ENCODE measurements around the gene DCAF5. TPM values are rescaled to one million over a fixed set of nuclear protein-coding genes. Genes with fewer than 3 reads are reported as not detected.
"Not testable (repeated sequence)": the region's sequence is repeated elsewhere in the genome, so short reads cannot be mapped to it uniquely, and the experiment has no call there.

DCAF5 gene
- total RNA-seq, 1 donor, result 38.7 TPM

DNA sequence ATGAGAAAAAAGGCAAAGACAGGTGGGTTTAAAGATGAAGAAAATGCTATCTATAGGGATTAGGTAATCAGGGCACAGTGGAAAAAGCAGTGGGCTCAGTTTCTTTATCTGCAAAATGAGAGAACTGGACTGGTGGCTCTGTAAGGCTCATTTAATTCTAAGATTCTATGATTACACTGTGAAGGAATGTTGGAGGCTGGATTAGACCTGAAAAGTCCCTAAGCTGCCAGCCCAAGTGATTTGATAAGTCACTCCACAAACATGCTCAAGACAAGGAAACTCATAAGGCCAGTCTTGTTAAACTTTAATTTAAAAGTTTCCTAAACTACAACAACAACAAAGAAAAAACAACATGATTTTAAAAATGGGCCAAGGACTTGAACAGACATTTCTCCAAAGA is 75.1 kb downstream of the DCAF5 start:
- Histone ChIP-seq H3K4me1 (ENCODE audit: insufficient read depth, low read length) (peaks cover 31% of the 10 kb centered on the region), H3K4me2 (ENCODE audit: insufficient read depth, low read length) (peak overlapping the region; percentile 0), H3K27me3 (ENCODE audit: insufficient read depth, low read length) (no peaks in the 10 kb centered on the region), H3K36me3 (ENCODE audit: insufficient read depth, low read length) (peaks cover 16% of the 10 kb centered on the region), H3K79me2 (ENCODE audit: insufficient read depth, low read length) (peaks cover 11% of the 10 kb centered on the region), H3K27ac (ENCODE audit: low read depth, low read length) (peak overlapping the region; percentile 92), H2AFZ (ENCODE audit: low read length) (no peak overlapping the region), H3K4me3 (ENCODE audit: insufficient read depth, low read length) (no peak overlapping the region), H4K20me1 (ENCODE audit: insufficient read depth, low read length) (no peaks in the 10 kb centered on the region), H3K9me3 (ENCODE audit: low read depth, low read length) (no peaks in the 10 kb centered on the region)
- TF ChIP-seq, protein P1, sequence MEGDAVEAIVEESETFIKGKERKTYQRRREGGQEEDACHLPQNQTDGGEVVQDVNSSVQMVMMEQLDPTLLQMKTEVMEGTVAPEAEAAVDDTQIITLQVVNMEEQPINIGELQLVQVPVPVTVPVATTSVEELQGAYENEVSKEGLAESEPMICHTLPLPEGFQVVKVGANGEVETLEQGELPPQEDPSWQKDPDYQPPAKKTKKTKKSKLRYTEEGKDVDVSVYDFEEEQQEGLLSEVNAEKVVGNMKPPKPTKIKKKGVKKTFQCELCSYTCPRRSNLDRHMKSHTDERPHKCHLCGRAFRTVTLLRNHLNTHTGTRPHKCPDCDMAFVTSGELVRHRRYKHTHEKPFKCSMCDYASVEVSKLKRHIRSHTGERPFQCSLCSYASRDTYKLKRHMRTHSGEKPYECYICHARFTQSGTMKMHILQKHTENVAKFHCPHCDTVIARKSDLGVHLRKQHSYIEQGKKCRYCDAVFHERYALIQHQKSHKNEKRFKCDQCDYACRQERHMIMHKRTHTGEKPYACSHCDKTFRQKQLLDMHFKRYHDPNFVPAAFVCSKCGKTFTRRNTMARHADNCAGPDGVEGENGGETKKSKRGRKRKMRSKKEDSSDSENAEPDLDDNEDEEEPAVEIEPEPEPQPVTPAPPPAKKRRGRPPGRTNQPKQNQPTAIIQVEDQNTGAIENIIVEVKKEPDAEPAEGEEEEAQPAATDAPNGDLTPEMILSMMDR (IDR thresholded peaks at IDR 0.05; ENCODE audit: extremely low read depth, low read depth, low read length), result no peak
- no peak for DNase-seq (ENCODE audit: insufficient read length, low spot score, missing footprints)

DNA sequence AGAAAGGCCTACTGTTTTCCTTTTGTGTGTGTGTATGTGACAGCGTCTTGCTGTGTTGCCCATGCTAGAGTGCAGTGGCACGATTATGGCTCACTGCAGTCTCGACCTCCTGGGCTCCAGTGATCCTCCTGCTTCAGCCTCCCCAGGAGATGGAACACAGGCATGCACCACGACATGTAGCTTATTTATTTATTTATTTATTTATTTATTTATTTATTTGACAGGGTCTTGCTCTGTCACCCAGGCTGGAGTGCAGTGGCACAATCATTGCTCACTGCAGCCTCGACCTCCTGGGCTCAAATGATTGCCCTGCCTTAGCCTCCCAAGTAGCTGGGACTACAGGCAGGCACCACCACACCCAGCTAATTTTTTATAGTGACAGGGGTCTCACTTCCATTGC is 75.7 kb downstream of the DCAF5 start:
- peaks cover 31% of the 10 kb centered on the region for H3K4me1 ChIP-seq (ENCODE audit: insufficient read depth, low read length)
- not testable (repeated sequence) for H4K20me1 ChIP-seq (ENCODE audit: insufficient read depth, low read length); H3K9me3 ChIP-seq (ENCODE audit: low read depth, low read length); DNase-seq (ENCODE audit: insufficient read length, low spot score, missing footprints); H3K4me2 ChIP-seq (ENCODE audit: insufficient read depth, low read length); H3K4me3 ChIP-seq (ENCODE audit: insufficient read depth, low read length); H3K27me3 ChIP-seq (ENCODE audit: insufficient read depth, low read length); H2AFZ ChIP-seq (ENCODE audit: low read length)
- H3K79me2 ChIP-seq (ENCODE audit: insufficient read depth, low read length), result peaks cover 11% of the 10 kb centered on the region
- H3K27ac ChIP-seq (ENCODE audit: low read depth, low read length), result peak overlapping the region; percentile 92
- H3K36me3 ChIP-seq (ENCODE audit: insufficient read depth, low read length), result peaks cover 21% of the 10 kb centered on the region

DNA sequence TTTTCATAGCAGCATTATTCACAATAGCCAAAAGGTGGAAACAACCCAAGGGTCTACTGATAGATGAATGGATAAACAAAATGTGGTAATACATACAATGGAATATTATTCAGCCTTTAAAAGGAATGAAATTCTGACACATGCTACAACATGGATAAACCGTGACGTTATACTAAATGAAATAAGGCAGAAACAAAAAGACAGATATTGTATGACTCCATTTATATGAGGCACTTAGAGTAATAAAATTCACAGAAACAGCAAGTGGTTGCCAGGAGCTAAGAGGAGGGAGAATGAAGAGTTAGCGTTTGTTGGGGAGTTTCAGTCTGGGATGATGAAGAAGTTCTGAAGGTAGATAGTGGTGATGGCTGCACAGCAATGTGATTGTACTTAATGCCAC is 76.6 kb downstream of the DCAF5 start:
- Histone ChIP-seq H3K4me1 (ENCODE audit: insufficient read depth, low read length) (peaks cover 31% of the 10 kb centered on the region), H4K20me1 (ENCODE audit: insufficient read depth, low read length) (no peaks in the 10 kb centered on the region), H2AFZ (ENCODE audit: low read length) (no peak overlapping the region), H3K4me2 (ENCODE audit: insufficient read depth, low read length) (no peak overlapping the region), H3K4me3 (ENCODE audit: insufficient read depth, low read length) (no peak overlapping the region), H3K79me2 (ENCODE audit: insufficient read depth, low read length) (peaks cover 6% of the 10 kb centered on the region), H3K36me3 (ENCODE audit: insufficient read depth, low read length) (peaks cover 25% of the 10 kb centered on the region), H3K9me3 (ENCODE audit: low read depth, low read length) (no peaks in the 10 kb centered on the region), H3K27ac (ENCODE audit: low read depth, low read length) (no peak overlapping the region), H3K27me3 (ENCODE audit: insufficient read depth, low read length) (no peaks in the 10 kb centered on the region)
- TF ChIP-seq, protein P1 (IDR thresholded peaks at IDR 0.05; ENCODE audit: extremely low read depth, low read depth, low read length), result no peak
- no peak for DNase-seq (ENCODE audit: insufficient read length, low spot score, missing footprints)

DNA sequence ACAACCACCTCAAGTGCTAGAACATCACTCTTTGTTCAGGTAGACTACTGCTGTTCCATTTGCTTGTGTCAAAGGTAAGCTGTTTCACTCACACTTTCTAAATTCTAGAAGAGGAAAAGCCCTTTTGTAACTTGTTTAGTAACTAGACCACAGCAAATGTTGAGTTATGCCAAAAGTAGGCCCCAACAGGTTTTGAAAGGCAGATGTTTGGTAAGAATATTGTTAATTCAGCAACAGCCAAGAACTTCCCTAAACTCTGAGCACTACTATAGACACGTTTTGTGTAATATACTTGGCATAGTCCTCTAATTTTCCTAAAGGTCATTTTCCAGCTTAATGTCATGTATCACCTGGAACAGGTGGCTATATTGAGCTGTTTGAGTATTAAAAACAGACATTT is 79.0 kb downstream of the DCAF5 start:
- TF ChIP-seq, protein P1 (IDR thresholded peaks at IDR 0.05; ENCODE audit: extremely low read depth, low read depth, low read length), result no peak
- H3K4me1 ChIP-seq (ENCODE audit: insufficient read depth, low read length), result peaks cover 23% of the 10 kb centered on the region

More for the DNA sequence above, 79.0 kb downstream of the DCAF5 start:
- Histone ChIP-seq H4K20me1 (ENCODE audit: insufficient read depth, low read length) (no peaks in the 10 kb centered on the region), H3K27ac (ENCODE audit: low read depth, low read length) (no peak overlapping the region), H3K4me2 (ENCODE audit: insufficient read depth, low read length) (no peak overlapping the region), H3K4me3 (ENCODE audit: insufficient read depth, low read length) (no peak overlapping the region), H3K27me3 (ENCODE audit: insufficient read depth, low read length) (no peaks in the 10 kb centered on the region), H2AFZ (ENCODE audit: low read length) (no peak overlapping the region), H3K36me3 (ENCODE audit: insufficient read depth, low read length) (peaks cover 25% of the 10 kb centered on the region), H3K9me3 (ENCODE audit: low read depth, low read length) (no peaks in the 10 kb centered on the region), H3K79me2 (ENCODE audit: insufficient read depth, low read length) (peaks cover 6% of the 10 kb centered on the region)
- DNase-seq (ENCODE audit: insufficient read length, low spot score, missing footprints), result no peak
